Posterior cingulate gyrus (tissue), 11 donors: ENCODE data around the gene NKPD1.

Experiments used
- DNase-seq, 10 donors: peaks; one replicate each; pipeline versions ENCODE4 v3.0.0 to v3.0.0-alpha.2; 2020 to 2021; ENCODE audit warnings: mixed read lengths in 3 of 10
- intact Hi-C: fragments of 100-400 bp; cut with DNase I; formaldehyde crosslinking; loops from one replicate; pipeline ENCODE4 v1.15.1; 2023

NKPD1 gene

GRCh38 chr19:45175515-45176345, 14.9 kb upstream of the NKPD1 start:
- intact Hi-C loops = no loop called here
- no peak for DNase-seq

GRCh38 chr19:45173816-45174215, 13.0 kb upstream of the NKPD1 start:
- intact Hi-C loops = no loop called here
- DNase-seq = no peak

- no peak for DNase-seq
- intact Hi-C loops = no loop called here
Observed at GRCh38 chr19:45172611-45173208, 11.9 kb upstream of the NKPD1 start.

- intact Hi-C loops = no loop called here
- DNase-seq = no peak
Observed at GRCh38 chr19:45172173-45172572, 11.4 kb upstream of the NKPD1 start.

- intact Hi-C loops = no loop called here
Observed at GRCh38 chr19:45171211-45171623, 10.4 kb upstream of the NKPD1 start.

GRCh38 chr19:45170146-45171106, 9.6 kb upstream of the NKPD1 start:
- no peak for DNase-seq

More at GRCh38 chr19:45171211-45171623, 10.4 kb upstream of the NKPD1 start:
- no peak for DNase-seq

GRCh38 chr19:45169602-45170001, 8.8 kb upstream of the NKPD1 start:
- intact Hi-C loops = no loop called here
- DNase-seq = no peak

More at GRCh38 chr19:45170146-45171106, 9.6 kb upstream of the NKPD1 start:
- intact Hi-C loops = no loop called here

GRCh38 chr19:45168767-45169351, 8.1 kb upstream of the NKPD1 start:
- intact Hi-C loops = no loop called here
- no peak for DNase-seq

GRCh38 chr19:45166723-45167252, 6.0 kb upstream of the NKPD1 start:
- intact Hi-C loops = no loop called here
- DNase-seq = no peak

- DNase-seq = no peak
- intact Hi-C loops = no loop called here
Observed at GRCh38 chr19:45164577-45165335, 4.0 kb upstream of the NKPD1 start.

GRCh38 chr19:45163751-45164460, 3.1 kb upstream of the NKPD1 start:
- intact Hi-C loops = no loop called here
- DNase-seq = no peak

- DNase-seq = no peak
- intact Hi-C loops = no loop called here
Observed at GRCh38 chr19:45163156-45163555, 2.4 kb upstream of the NKPD1 start.

GRCh38 chr19:45162608-45163143, 1.9 kb upstream of the NKPD1 start:
- intact Hi-C loops = no loop called here
- DNase-seq = no peak

GRCh38 chr19:45161738-45162607, 1.2 kb upstream of the NKPD1 start:
- intact Hi-C loops = no loop called here
- DNase-seq = peak in 1 of 10 donors; percentile 23

- intact Hi-C loops = no loop called here
- DNase-seq = no peak
Observed at GRCh38 chr19:45159971-45160324, 834 bp downstream of the NKPD1 start.

- intact Hi-C loops = no loop called here
- DNase-seq = no peak
Observed at GRCh38 chr19:45159210-45159970, 1.4 kb downstream of the NKPD1 start.
